Astrocyte (in vitro differentiated cells and primary cell): ENCODE results near the gene TRPM3. TPM values are rescaled to one million over a fixed set of nuclear protein-coding genes. Genes with fewer than 3 reads are reported as not detected.

Experiments
- DNase-seq: peaks from one replicate; pipeline ENCODE4 v3.0.0-alpha.2; 2010; ENCODE audit warnings: low read depth
- FAIRE-seq: peaks from 2 replicates; lab custom pipeline; 2011; peaks lifted over from hg19 to GRCh38; lab: Jason Lieb, UNC
- H2AFZ ChIP-seq: 2 replicates; pipeline ENCODE4 v1.6.0; 2012; ENCODE audit warnings: low read depth, low read length, inconsistent platforms
- H3K27ac ChIP-seq: 2 replicates; pipeline ENCODE4 v1.5.1; 2011; ENCODE audit warnings: low read depth, low read length, inconsistent platforms
- H3K27me3 ChIP-seq: 2 replicates; pipeline ENCODE4 v1.6.0; 2011; ENCODE audit warnings: low read length, inconsistent platforms; ENCODE audit not compliant: insufficient read depth
- H3K36me3 ChIP-seq: 2 replicates; pipeline ENCODE4 v1.5.1; 2011; ENCODE audit warnings: low read length, inconsistent platforms; ENCODE audit not compliant: insufficient read depth
- H3K4me1 ChIP-seq: 2 replicates; pipeline ENCODE4 v1.5.1; 2011; ENCODE audit warnings: low read length, inconsistent platforms; ENCODE audit not compliant: insufficient read depth
- H3K4me2 ChIP-seq: 2 replicates; pipeline ENCODE4 v1.6.0; 2012; ENCODE audit warnings: low read length, inconsistent platforms
- H3K4me3 ChIP-seq: 2 replicates; pipeline ENCODE4 v1.5.1; 2011; ENCODE audit warnings: low read depth, mild to moderate bottlenecking, low read length, inconsistent platforms; ENCODE audit not compliant: insufficient read depth
- H3K79me2 ChIP-seq: 2 replicates; pipeline ENCODE4 v1.6.0; 2012; ENCODE audit warnings: mild to moderate bottlenecking, low read length, inconsistent platforms; ENCODE audit not compliant: insufficient read depth
- H3K9ac ChIP-seq: 2 replicates; pipeline ENCODE4 v1.6.0; 2012; ENCODE audit warnings: mild to moderate bottlenecking, low read length, inconsistent platforms
- H3K9me3 ChIP-seq: 2 replicates; pipeline ENCODE4 v1.5.1; 2012; ENCODE audit warnings: low read depth, mild to moderate bottlenecking, low read length, inconsistent platforms; ENCODE audit not compliant: insufficient read depth
- H4K20me1 ChIP-seq: 2 replicates; pipeline ENCODE4 v1.6.0; 2012; ENCODE audit warnings: low read length, inconsistent platforms; ENCODE audit not compliant: insufficient read depth
- H3K27ac Mint-ChIP-seq: one replicate; pipeline ENCODE4 v1.8.0; 2021; ENCODE audit warnings: mild to moderate bottlenecking, mixed read lengths; ENCODE audit not compliant: unreplicated experiment
- H3K27me3 Mint-ChIP-seq: one replicate; pipeline ENCODE4 v1.8.0; 2021; ENCODE audit warnings: low read depth, mixed read lengths; ENCODE audit not compliant: unreplicated experiment
- H3K36me3 Mint-ChIP-seq: one replicate; pipeline ENCODE4 v1.8.0; 2021; ENCODE audit warnings: low read depth, mixed read lengths; ENCODE audit not compliant: unreplicated experiment
- H3K4me1 Mint-ChIP-seq: one replicate; pipeline ENCODE4 v1.8.0; 2021; ENCODE audit warnings: low read depth, mixed read lengths; ENCODE audit not compliant: unreplicated experiment
- H3K4me3 Mint-ChIP-seq: one replicate; pipeline ENCODE4 v1.8.0; 2021; ENCODE audit warnings: mild to moderate bottlenecking, moderate library complexity, mixed read lengths; ENCODE audit not compliant: unreplicated experiment
- H3K9me3 Mint-ChIP-seq: one replicate; pipeline ENCODE4 v1.8.0; 2021; ENCODE audit warnings: mild to moderate bottlenecking, mixed read lengths; ENCODE audit not compliant: unreplicated experiment
- EZH2 ChIP-seq: IDR thresholded peaks from 2 replicates; pipeline ENCODE4 v1.6.1; 2012; ENCODE audit warnings: mild to moderate bottlenecking, low read length, inconsistent platforms; ENCODE audit not compliant: insufficient read depth
- total RNA-seq: library from RNA; stranded (reverse); gene quantifications from 2 replicates; pipeline ENCODE4 v1.2.1, GENCODE V29; 2021
- TF ChIP-seq, protein P1 (sequence below): IDR thresholded peaks from 2 replicates; pipeline ENCODE4 v1.5.1; 2011; ENCODE audit warnings: low read depth, mild to moderate bottlenecking, inconsistent platforms, low read length, moderate library complexity; ENCODE audit not compliant: insufficient read depth

The TRPM3 gene
- total RNA-seq, 1 donor from 2014 or later = 0.14 TPM

GRCh38 chr9:70486127-70486526 is 635.3 kb downstream of the TRPM3 start:
- Histone ChIP-seq H3K4me3 (no peak overlapping the region), H2AFZ (no peak overlapping the region), H3K9ac (no peak overlapping the region), H3K36me3 (no peaks in the 10 kb centered on the region), H3K79me2 (no peaks in the 10 kb centered on the region), H4K20me1 (no peaks in the 10 kb centered on the region), H3K27me3 (no peaks in the 10 kb centered on the region), H3K27ac (no peak overlapping the region), H3K4me2 (no peak overlapping the region), H3K4me1 (no peaks in the 10 kb centered on the region), H3K9me3 (no peaks in the 10 kb centered on the region)
- Mint-ChIP-seq H3K27me3 (peaks cover 8% of the 10 kb centered on the region), H3K36me3 (no peaks in the 10 kb centered on the region), H3K4me1 (peaks cover 4% of the 10 kb centered on the region), H3K9me3 (no peaks in the 10 kb centered on the region), H3K27ac (no peak overlapping the region), H3K4me3 (no peak overlapping the region)
- TF ChIP-seq, protein P1, sequence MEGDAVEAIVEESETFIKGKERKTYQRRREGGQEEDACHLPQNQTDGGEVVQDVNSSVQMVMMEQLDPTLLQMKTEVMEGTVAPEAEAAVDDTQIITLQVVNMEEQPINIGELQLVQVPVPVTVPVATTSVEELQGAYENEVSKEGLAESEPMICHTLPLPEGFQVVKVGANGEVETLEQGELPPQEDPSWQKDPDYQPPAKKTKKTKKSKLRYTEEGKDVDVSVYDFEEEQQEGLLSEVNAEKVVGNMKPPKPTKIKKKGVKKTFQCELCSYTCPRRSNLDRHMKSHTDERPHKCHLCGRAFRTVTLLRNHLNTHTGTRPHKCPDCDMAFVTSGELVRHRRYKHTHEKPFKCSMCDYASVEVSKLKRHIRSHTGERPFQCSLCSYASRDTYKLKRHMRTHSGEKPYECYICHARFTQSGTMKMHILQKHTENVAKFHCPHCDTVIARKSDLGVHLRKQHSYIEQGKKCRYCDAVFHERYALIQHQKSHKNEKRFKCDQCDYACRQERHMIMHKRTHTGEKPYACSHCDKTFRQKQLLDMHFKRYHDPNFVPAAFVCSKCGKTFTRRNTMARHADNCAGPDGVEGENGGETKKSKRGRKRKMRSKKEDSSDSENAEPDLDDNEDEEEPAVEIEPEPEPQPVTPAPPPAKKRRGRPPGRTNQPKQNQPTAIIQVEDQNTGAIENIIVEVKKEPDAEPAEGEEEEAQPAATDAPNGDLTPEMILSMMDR = no peak
- TF ChIP-seq EZH2 = no peak
- FAIRE-seq = no peak
- no peak for DNase-seq

DNA sequence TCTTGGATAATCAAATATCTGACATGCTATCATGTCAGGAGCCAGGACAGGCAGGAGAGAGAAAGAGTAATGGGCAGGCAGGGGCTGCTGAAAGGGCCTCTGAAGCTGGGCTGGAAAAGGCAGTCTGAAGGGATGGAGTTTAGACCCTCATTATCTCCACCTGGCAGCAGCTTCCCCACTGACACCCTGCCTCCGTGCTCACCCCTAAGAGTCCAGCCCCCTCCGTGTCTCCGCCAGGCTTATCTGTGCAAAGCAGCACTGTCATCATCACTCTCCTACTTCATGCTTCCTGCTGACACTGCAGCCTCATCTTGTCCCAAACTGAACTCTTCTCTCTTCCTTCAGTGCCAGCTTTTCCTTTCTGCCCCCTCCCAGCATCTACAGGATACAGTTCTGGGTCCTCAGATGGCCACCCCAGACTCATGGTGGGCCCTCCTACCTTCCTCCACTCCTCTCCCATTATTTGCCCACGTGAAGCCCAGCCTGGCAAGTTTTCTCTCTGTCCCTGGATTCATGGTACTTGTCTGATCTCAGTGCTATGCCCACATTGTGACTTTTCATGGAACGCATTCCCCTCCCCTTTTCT is 636.1 kb downstream of the TRPM3 start:
- no peaks in the 10 kb centered on the region for H3K27me3 ChIP-seq
- H3K4me1 ChIP-seq = peaks cover 7% of the 10 kb centered on the region
- Mint-ChIP-seq H3K4me1 (peaks cover 4% of the 10 kb centered on the region), H3K9me3 (no peaks in the 10 kb centered on the region), H3K27ac (no peak overlapping the region), H3K36me3 (no peaks in the 10 kb centered on the region), H3K27me3 (peaks cover 6% of the 10 kb centered on the region), H3K4me3 (no peak overlapping the region)
- no peak overlapping the region for H2AFZ ChIP-seq
- H3K4me2 ChIP-seq = no peak overlapping the region
- no peak overlapping the region for H3K9ac ChIP-seq
- FAIRE-seq = no peak
- H4K20me1 ChIP-seq = no peaks in the 10 kb centered on the region
- no peaks in the 10 kb centered on the region for H3K36me3 ChIP-seq
- no peak overlapping the region for H3K27ac ChIP-seq
- TF ChIP-seq EZH2 = no peak
- TF ChIP-seq, protein P1 = no peak
- H3K4me3 ChIP-seq = no peak overlapping the region
- no peaks in the 10 kb centered on the region for H3K79me2 ChIP-seq
- DNase-seq = no peak
- no peaks in the 10 kb centered on the region for H3K9me3 ChIP-seq

DNA sequence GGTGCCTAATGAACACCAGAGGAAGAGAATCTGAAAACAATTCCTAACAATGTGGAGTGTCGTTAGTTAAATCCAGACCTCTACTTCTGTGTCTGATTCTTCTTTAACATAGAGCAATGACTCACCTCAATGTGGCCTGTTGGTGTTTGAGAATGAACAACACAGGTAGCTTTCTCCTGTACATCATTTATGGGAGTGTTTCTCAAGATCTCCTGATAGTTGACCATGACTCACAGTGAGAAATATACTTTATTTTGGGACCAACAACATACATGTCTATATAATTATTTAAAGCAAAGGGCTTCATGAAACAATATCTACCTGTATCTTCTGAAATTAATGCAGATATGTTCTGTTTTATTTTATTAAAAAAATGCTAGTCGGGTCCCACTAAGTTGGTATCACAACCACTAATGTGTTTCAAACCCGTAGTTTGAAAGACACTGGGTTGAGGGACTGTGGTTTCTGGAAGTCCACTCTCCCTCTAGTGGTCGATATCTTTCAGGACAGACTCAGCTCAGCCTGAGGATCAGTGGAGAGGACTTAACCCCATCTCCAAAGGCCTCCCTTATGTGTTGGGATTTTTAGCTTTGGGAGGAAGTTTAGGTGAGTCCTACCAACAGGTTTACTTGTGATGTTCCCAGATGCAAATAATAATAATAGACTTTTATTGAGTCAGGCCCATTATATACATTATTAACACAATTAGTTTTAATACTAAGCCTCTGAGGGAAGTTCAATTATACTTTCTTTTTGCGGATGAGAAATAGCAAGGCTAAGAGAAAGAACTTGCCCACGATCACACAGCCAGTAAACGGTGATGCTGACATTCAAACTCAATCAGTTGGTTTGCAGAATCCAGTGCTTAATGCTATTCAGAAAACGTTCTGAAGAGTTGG is 636.9 kb downstream of the TRPM3 start:
- Mint-ChIP-seq H3K36me3 (no peaks in the 10 kb centered on the region), H3K9me3 (no peaks in the 10 kb centered on the region), H3K27ac (no peak overlapping the region), H3K4me3 (no peak overlapping the region), H3K27me3 (peaks cover 4% of the 10 kb centered on the region), H3K4me1 (peaks cover 12% of the 10 kb centered on the region)
- no peaks in the 10 kb centered on the region for H3K79me2 ChIP-seq
- TF ChIP-seq, protein P1 = peak; percentile 76
- TF ChIP-seq EZH2 = no peak
- no peak overlapping the region for H2AFZ ChIP-seq
- no peaks in the 10 kb centered on the region for H4K20me1 ChIP-seq
- FAIRE-seq (peak; percentile 70), DNase-seq (peak; percentile 64)
- no peak overlapping the region for H3K27ac ChIP-seq
- no peaks in the 10 kb centered on the region for H3K27me3 ChIP-seq
- H3K4me2 ChIP-seq = no peak overlapping the region
- H3K4me1 ChIP-seq = peaks cover 15% of the 10 kb centered on the region
- H3K9me3 ChIP-seq = no peaks in the 10 kb centered on the region
- no peaks in the 10 kb centered on the region for H3K36me3 ChIP-seq
- no peak overlapping the region for H3K4me3 ChIP-seq
- no peak overlapping the region for H3K9ac ChIP-seq
